Thyroid gland (tissue), 4 donors: ENCODE measurements around the gene GLB1L3.

Source experiments
- CTCF ChIP-seq, 6 experiments: fragments of 200-600 bp in 3 of 6; fragments of 450-650 bp in 3 of 6; sonication (generic) in 3 of 6; IDR thresholded peaks; one replicate each; pipeline ENCODE4 v1.5.1; 2016 to 2019; ENCODE audit warnings: antibody characterized with exemption in 6 of 6, mild to moderate bottlenecking in 2 of 6, inconsistent platforms in 1 of 6, moderate library complexity in 1 of 6
- POLR2A ChIP-seq, 2 donors: fragments of 450-650 bp; IDR thresholded peaks; one replicate each; pipeline ENCODE4 v1.6.1; 2017; ENCODE audit warnings: antibody characterized with exemption in 2 of 2, mild to moderate bottlenecking in 2 of 2, moderate library complexity in 1 of 2

- TF ChIP-seq CTCF (IDR thresholded peaks at IDR 0.05) (no peak), POLR2A (IDR thresholded peaks at IDR 0.05) (no peak)
These were observed 14.5 kb downstream of the GLB1L3 start for GRCh38 chr11:134290646-134291045.
